Activated T-helper 9 cell treated with anti-CD3 and anti-CD28 coated beads, Interleukin-2, amount 50 U/mL, for 16 hours (primary cell): ENCODE measurements around the gene TAX1BP3.
A peak's percentile ranks its signal among the peaks of the same experiment; 100 is the strongest.
"Not testable (repeated sequence)": the region's sequence is repeated elsewhere in the genome, so short reads cannot be mapped to it uniquely, and the experiment has no call there.

Experiments
- DNase-seq: peaks from one replicate; pipeline ENCODE4 v3.0.0-alpha.2; 2020; ENCODE audit warnings: low read depth

The TAX1BP3 gene, protein sequence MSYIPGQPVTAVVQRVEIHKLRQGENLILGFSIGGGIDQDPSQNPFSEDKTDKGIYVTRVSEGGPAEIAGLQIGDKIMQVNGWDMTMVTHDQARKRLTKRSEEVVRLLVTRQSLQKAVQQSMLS

DNA sequence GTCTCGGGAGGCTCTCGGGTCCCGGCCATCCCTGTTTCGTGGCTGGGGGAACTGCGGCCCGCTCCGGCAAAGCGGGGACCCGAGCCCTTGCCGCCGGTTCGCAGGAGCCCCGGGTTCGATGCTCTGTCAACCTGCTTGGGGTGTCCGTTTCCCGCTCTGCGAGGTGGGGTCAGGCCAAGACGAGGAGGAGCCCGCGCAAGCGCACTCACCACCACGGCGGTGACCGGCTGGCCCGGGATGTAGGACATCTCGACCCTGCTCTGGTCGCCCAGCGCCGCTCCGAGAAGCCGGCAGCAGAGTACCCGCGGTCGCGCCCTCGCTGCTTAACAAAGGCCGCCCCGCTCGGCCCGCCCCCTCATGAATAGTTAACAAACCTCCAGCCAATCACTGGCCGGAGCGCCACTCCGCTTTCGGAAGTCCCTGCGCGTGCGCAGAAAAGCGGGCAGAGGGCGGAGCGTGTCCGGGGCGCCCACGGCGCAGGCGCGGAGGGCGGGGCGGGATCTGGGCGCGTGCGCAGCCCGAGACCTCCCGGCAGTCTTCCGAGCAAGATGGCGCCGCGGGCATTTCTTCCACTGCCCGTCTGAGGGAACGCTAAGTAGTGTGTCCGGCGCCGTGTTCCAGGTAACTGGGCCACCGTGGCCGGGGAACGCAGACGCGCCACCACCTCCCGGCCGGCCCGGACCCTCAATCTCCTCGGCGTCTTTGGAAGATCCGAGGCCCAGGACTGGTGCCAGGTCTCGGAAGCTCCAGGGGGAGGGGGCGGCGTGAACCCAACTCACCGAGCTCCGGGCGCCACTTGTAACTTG, at the start of gene TAX1BP3, which contains the start of gene EMC6:
TAX1BP3 (minus strand) TSS at position 300 of the 806 bp plus-strand sequence; CDS start at position 248, 52 bp downstream.
EMC6 (plus strand) TSS at position 534 of the 806 bp plus-strand sequence. CDS start 335 bp downstream, outside the sequence.
- peak; percentile 99 for DNase-seq

DNA sequence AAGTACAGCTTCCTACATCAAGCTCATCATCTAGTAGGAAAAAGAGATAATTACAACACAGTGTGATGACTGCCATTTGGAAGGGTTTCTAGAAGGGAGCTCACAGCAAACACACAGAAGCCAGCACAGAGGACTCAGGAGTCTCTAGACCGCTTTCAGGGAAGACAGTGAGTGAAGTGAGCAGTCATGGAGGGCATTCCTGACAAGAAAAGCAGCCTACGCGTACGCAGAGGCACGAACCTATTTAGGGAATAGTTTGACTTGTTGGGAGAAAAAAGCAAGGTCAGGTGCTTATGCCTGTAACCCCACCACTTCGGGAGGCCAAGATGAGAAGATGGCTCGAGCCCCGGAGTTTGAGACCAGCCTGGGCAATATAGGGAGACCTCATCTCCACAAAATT, 46.9 kb upstream of the TAX1BP3 start:
- no peak for DNase-seq

DNA sequence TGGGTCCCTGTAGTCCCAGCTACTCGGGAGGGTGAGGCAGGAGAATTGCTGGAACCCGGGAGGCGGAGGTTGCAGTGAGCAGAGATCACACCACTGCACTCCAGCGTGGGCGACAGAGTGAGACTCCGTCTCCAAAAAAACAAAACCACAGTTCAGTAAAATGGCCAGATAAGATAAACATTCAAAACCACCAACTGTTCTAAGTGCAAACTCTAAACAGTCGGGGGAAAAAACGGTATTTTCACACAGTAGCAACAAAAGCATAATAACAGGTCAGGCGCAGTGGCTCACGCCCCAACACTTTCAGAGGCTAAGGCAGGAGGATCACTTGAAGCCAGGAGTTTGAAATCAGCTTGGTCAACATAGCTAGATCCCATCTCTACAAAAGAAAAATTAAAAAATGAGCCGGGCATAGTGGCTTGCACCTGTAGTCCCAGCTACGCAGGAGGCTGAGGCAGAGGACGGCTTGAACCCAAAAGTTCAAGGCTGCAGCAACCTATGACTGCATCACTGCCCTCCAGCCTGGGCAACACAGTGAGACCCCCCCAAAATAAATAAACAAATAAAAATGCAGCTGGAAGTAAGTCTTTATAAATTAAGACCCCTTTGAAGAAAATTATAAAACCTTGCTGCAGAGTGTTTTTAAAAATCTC, 44.6 kb upstream of the TAX1BP3 start:
- DNase-seq: no peak

DNA sequence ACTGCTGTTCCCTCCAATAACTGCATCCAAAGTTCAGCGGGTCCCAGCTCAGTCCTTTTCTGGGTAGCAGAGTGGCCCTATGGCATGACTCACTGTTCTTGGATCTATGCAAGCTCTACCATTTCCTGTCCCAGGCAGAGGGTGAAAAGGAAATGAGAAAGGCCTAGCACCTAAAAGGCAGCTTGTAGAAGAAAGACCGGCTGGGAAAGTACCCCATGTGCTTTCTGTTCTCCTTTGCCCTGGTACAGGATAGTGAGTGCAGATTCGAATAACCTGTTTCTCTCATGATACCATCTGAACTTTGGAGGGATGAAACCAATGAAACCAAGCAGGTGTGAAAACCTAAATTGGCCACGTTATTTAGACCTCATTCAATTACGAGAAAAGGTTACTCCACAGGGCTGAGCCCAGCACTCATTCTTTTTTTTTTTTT, 42.6 kb upstream of the TAX1BP3 start:
- DNase-seq: peak; percentile 47

DNA sequence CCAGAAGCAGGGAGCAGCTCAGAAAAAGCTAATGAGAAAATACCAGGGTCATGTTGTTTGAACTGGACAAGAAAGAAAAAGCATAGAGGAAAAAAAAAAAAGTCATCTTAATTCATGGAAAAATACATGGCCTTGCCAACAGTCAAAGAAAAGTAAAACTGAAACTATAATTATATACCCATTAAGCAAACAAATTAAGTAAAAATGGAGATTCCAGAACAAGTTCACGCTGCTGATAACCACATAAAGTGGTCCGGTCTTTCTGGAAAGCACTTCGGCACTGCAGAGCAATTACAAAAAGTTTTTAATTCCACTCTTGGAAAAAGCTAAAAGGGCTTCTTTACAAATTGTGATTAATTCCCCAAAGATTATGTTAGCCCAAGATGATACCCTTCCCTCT, 40.0 kb upstream of the TAX1BP3 start:
- DNase-seq: no peak

DNA sequence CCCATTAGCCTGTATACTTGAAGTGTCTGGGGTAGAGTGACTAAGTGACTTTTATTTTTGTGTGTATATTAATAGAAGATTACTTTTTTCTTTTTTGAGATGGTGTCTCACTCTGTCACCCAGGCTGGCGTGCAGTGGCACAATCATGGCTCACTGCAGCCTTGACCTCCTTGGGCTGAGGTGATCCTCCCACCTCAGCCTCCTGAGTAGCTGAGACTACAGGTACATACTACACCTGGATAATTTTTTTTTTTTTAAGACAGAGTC, 37.3 kb upstream of the TAX1BP3 start:
- not testable (repeated sequence) for DNase-seq

DNA sequence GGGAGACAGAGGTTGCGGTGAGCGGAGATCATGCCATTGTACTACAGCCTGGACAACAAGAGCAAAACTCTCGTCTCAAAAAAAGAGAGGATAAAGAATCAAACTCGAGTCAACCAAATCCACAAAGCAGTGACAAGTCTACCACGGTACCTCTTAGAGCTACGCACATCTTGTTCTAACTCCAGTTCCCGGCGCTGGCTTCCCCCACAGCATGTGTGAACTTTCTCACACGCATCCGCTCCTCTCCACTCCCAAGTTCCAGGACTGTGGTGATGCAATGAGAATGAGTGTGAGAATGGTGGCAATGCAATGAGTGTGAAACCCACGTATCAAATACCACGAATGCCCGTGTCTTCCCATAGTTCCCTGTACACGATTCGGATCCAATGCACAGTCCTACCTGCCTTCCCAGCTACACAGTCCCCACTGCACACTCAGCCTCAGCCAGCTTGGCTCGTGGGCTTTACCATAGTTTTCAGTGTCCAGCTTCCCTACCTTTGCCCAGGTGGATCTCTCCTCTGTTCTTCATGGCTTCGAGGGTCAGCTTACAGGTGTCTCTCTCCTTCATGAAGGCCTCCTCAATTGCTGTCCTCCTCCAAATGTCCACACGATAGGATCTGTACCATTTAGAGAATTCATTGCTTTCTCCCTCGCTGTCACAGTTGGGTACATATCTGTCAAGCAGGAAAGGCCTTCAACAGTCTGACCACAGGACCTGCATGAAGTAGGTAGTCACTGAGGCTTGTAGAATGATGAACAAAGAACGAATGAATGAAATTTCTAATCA, 36.7 kb upstream of the TAX1BP3 start:
- no peak for DNase-seq

DNA sequence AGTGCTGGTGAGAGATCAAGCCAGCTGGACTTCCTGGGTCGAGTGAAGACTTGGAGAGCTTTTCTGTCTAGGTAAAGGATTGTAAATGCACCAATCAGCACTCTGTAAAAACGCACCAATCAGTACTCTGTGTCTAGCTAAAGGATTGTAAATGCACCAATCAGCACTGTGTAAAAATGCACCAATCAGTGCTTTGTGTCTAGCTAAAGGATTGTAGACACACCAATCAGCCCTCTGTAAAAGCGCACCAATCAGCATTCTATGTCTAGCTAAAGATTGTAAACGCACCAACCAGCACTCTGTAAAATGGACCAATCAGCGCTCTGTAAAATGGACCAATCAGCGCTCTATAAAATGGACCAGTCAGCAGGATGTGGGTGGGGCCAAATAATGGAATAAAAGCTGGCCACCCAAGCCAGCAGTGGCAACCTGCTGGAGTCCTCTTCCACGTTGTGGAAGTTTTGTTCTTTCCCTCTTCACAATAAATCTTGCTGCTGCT, 33.7 kb upstream of the TAX1BP3 start:
- DNase-seq: not testable (repeated sequence)

DNA sequence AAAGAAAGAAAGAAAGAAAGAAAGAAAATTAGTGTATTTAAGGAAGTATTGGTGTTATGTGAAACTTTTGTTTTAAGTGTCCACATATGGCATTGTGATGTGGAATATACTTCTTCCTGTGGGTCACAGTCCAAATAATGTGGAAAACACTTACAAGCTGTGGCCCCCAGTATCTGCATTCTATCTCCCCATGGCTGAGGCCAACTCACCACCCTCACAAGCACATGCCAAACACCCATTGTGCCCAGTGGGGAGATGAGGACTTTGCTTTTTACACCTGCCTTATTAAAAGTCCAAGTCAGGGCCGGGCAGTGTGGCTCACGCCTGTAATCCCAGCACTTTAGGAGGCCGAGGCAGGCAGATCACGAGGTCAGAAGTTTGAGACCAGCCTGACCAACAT, 31.6 kb upstream of the TAX1BP3 start:
- DNase-seq: no peak

DNA sequence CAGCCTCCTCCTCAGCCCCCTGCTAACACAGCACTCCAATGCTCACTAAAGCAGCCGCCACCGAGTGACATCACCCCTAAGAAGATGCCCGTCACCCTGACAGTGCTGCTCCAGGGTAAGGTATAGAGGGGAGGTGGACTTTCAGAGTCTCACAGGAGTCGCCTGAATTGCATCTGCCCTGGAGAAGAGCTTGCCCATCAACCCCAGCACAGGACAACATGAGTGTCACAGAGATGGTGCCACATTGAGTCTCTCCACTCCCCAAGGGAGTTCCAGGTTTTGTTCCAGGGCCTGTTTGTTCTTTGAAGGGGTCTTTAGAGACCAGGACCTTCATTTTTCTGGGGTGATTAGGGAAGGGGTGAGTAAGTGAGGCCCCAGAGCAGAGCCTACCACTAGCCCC, 29.8 kb upstream of the TAX1BP3 start:
- DNase-seq: no peak

DNA sequence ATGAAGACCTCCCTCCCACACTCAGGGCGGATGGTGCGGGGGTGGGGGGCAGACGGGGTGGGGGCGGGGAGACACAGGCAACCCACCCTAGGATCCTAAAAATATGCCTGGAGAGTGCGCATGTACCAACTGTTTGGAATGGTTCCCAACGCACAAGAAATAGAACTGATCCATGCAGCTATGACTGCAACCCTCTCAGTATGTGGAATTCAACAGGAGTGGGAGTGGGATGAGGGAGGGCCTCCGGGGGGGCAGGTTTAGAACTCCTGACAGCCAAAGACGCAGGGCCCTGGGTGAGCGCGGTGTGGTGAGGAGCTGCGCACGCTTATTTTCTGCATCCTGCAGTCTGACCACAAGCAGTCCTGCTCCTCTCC, 28.7 kb upstream of the TAX1BP3 start:
- no peak for DNase-seq

DNA sequence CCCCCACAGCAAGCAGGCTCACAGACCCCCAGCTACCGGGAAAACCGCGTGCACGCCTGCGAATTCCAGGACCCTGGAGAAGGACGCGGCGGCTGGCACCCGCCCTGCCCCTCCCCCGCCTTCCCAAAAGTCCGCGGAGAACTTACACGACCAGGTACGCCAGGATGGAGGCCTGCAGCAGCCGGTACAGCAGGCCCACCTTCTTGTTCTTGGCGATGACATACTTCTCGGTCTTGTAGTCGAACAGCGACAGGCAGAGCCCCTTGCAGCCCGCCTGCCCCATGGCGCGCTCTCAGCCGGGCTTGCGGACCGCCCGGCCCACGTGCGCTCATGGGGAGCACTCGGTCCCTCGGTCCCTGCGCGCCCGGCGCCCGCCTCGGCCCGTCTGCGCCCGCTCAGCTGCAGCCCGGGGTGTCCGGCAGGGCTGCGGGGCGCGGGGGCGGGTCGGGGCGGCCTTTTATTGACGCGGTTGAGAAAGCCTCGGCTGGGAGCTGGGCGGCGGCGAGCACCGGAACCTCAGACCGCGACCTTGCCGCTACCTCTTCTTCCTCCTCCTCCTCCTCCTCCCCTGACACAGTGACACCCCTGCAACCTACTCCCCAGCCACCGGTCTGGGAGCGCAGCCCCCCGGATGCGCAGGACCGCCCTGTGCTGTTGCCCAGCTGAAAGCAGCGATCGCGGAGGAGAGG, 27.5 kb upstream of the TAX1BP3 start, which contains the start of gene P2RX5:
P2RX5 (minus strand) TSS at position 433 of the 689 bp plus-strand sequence; CDS start at position 283, 150 bp downstream.
- DNase-seq: no peak

DNA sequence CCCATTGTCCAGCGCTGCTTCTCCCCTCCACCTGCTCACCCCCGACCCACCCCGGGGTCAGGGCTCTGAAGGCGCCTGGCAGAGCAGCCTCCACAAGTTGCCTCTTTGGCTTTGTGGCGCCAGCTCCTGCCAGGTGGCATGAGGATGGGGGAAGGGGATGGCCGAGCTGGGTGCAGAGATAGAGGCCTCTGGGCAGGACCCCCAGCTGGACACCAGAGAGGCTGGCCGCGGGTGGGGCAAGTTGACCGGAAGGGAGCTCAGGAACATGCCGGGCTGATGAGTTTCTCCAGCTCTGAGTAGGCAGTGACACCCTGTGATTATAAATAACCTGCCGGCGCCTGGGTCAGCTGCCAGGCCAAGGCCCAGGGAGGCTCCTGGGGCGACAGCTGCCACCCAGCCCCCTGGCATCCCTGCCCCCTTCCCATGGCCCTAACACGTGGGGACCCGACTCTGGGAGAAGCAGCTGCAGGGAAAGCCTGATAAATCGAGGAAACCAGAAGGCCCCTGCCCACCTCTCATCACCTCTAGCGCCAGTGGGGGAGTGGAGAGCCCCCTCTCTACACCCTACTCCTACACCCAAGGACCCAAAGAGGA, 26.8 kb upstream of the TAX1BP3 start:
- DNase-seq: no peak

DNA sequence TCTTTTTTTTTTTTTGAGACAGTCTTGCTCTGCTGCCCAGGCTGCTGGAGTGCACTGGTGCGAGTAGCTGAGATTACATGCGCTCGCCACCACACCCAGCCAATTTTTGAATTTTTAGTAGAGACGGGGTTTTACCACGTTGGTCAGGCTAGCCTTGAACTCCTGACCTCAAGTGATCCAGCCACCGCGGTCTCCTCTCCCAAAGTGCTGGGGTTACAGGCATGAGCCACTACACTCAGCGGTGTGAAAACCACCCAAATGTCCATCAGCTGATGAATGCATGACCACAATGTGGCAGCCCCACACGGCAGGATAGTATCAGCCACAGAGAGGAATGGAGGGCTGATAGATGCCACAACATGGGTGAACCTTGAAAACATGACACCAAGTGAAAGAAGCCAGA, 25.5 kb upstream of the TAX1BP3 start:
- DNase-seq: peak; percentile 17

DNA sequence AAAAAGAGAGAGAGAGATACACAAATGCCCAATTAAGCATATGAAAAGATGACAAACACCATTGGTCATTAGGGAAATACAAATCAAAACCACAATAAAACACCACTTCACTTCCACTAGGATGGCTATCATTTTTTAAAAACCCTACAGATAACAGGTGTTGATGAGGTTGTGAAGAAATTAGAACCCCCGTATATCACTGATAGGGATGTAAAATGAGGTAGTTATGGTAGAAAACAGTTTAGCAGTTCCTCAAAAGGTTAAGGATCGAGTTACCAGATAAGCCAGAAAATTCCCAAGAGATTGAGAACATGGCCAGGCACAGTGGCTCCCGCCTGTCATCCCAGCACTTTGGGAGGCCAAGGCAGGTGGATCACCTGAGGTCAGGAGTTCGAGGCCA, 24.8 kb upstream of the TAX1BP3 start:
- no peak for DNase-seq

DNA sequence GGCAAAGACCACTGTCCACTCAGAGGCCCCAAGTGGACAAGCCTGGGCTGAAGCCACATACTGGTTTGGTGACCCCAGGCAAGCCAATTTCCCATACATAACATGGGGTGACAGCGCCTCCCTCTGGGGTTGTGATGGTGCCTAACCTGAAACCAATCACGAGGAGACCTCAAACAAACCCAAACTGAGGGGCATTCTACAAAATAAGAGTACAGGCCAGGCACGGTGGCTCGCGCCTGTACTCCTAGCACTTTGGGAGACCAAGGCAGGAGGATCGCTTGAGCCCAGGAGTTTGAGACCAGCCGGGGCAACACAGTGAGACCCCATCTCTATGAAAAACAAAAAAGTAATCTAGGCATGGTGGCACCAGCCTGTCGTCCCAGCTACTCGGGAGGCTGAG, 24.0 kb upstream of the TAX1BP3 start:
- no peak for DNase-seq

DNA sequence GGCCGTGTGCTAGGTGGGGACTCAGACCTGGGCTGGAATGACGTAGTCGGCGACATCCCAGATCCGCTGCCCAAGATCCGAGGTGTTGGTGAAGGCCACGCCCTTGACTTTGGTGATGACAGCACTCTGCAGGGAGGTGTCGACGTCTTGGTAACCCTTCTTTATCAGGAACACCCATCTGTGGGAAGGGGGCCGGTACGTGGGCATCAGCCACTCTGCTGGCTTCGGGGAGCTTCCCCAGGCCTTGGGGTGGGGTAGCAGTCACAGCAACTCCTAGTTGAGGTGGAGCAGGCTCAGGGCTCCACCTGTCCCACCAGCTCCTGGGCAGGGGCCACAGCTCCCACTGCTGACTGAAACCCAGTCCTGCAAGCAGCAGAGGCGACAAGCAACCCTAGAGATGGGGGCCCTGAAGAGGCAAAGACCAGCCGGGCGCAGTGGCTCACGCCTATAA, 23.3 kb upstream of the TAX1BP3 start:
- no peak for DNase-seq

DNA sequence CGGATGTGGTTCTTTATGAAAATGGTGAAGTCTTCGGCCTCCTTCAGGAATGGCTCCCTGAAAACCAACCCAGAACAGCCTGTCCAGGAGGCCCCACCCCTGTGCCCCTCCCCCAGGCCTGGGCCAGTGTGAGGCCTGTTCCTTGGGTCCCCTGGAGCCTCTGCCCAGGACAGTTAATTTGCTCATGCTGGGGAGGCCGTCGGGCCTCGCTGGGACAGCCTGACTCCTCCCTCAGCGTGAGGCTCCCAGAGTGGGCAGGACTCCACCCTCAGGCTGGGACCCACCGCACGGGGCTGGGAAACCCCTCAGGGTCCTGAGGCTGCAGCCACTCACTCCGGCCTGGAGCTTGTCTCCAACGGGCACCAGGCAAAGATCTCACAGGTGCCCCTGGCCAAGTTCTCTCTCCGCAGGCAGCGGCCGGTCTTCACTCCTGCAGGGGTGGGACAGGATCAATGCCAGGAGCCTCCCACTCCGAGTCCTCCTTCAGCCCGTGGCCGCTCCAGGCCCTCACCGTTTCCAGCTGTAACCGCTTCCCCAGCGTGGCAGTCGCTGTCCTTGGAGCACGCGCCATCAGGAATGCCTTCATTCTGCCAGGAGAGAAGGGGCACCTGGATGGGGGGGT, 21.8 kb upstream of the TAX1BP3 start:
- DNase-seq: no peak

DNA sequence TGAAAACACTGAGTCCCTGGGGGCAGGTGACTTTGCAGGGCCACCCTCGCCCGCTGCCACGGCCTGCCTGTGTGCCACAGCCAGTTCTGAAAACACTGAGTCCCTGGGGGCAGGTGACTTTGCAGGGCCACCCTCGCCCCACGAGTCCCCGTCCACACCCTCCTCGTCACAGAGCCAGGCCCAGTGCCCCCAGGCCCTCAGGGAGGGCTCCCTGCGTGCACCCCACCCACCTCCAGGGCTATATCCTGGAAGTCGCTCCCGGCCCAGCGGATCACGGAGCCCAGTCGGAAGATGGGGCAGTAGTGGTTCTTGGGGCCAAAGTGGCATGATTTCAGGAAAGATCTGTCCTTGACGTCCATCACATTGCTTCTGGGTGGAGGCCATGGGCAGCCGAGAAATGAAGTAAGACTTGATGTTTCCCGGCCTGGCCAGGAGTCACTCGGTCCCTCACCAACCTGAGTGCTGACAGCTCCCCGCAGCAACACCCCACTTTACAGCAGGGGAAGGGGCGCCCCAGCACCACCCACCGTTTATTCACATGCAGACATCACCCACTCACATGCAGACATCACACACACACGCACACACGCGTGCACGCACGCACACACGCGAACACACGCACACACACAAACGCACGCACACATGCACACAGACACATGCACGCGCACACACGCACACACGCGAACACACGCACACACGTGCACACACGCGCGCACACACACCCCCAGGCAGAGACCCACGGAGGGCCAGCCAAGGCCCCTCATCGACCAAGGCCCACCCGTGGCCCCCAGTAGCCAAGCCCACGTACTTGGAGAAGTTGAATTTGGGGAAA, 21.1 kb upstream of the TAX1BP3 start:
- DNase-seq: no peak

DNA sequence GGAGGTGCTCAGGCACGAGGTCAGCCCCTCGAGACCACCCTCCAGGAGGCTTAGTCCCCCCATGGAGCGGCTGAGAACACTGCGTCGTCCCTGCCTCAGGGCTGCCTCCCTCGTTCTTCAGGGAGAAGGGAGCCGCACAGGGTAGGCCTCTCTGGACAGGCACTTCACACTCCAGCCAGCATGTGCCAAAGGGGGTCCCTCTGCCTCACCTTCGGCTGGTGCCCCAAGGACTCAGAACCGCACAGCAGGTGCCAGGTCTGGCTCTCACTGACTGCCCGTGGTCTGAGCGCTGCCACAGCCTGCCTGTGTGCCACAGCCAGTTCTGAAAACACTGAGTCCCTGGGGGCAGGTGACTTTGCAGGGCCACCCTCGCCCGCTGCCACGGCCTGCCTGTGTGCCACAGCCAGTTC, 20.5 kb upstream of the TAX1BP3 start:
- no peak for DNase-seq
